G401 (cell line): ENCODE measurements around the gene ALOXE3. TPM values are rescaled to one million over a fixed set of nuclear protein-coding genes. Genes with fewer than 3 reads are reported as not detected.

Experiments used
- DNase-seq: peaks from one replicate; pipeline ENCODE4 v3.0.0-alpha.2; 2015; ENCODE audit warnings: low spot score
- in situ Hi-C: cut with HindIII; loops from 2 replicates; pipeline ENCODE4 v1.10.0; 2016; ENCODE audit warnings: low sequenced_read_pairs, mixed read lengths
- total RNA-seq: library from RNA; depleted of rRNA; stranded (reverse); fragments of >200 nt; shearing (Covaris generic); gene quantifications from 2 replicates; pipeline ENCODE4 v1.2.3, GENCODE V29; 2014

The ALOXE3 gene
- total RNA-seq, 1 experiment from 2014 or later = 0.85 TPM

DNA sequence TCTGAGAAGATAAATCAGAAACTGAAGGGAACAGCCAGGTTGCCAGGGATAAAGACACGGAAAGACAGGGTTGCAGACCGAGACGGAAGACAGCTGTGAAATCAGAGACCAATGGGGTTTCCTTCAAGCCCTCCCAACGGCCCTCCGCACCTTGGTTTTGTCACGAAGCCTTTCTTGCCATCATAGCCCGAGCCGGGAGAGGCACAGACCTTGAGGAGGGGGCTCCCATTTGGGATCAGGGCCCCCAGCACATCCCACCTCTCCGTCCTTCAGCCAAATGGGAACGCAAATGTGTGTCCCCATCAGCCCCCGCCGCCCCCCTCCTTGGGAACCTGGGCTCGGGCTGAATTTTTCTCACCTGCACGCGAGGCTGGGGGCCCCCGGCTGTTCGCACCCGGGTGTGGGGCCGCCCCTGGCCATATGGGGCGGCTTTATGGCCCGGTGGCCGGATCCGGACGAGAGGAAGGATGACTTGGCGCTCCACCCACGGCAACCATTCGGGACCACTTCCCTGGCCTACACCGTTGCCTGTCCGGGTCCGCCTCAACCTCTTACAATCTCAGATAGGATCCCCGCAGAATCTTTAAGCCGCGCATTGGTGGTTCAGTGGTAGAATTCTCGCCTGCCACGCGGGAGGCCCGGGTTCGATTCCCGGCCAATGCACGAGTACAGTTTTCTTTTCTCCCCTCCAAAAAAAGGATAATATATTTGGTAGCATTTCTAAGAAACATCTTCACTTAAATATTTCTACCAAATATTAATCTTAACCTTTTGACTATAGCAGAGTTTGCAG lies 7.0 kb upstream of the ALOXE3 start:
- in situ Hi-C loops = no loop called here

GRCh38 chr17:8124350-8125153 lies 6.2 kb upstream of the ALOXE3 start:
- in situ Hi-C loops = loop anchor here (5.0 kb wide), 1 partner anchor 63 kb away; no protein-coding TSS in a partner anchor
- DNase-seq = peak; percentile 58

More for the DNA sequence above, 7.0 kb upstream of the ALOXE3 start:
- DNase-seq = peak; percentile 89

GRCh38 chr17:8123695-8124349 lies 5.5 kb upstream of the ALOXE3 start, which contains the start of gene HES7:
HES7 (minus strand) TSS chr17:8124106; CDS start chr17:8124084, 22 bp downstream.
- DNase-seq = peak; percentile 60
- in situ Hi-C loops = loop anchor here (5.0 kb wide), 1 partner anchor 63 kb away; no protein-coding TSS in a partner anchor

- in situ Hi-C loops = loop anchor here (5.0 kb wide), 1 partner anchor 64 kb away; no protein-coding TSS in a partner anchor
- peak; percentile 40 for DNase-seq
These were observed 4.8 kb upstream of the ALOXE3 start for GRCh38 chr17:8122924-8123694.

GRCh38 chr17:8122422-8122923 lies 4.2 kb upstream of the ALOXE3 start:
- DNase-seq = peak; percentile 55
- in situ Hi-C loops = loop anchor here (5.0 kb wide), 1 partner anchor 65 kb away; no protein-coding TSS in a partner anchor

GRCh38 chr17:8121681-8122421 lies 3.5 kb upstream of the ALOXE3 start:
- in situ Hi-C loops = loop anchor here (5.0 kb wide), 1 partner anchor 65 kb away; no protein-coding TSS in a partner anchor
- DNase-seq = peak; percentile 58

- no peak for DNase-seq
- in situ Hi-C loops = loop anchor here (5.0 kb wide), 1 partner anchor 66 kb away; no protein-coding TSS in a partner anchor
These were observed 3.0 kb upstream of the ALOXE3 start for GRCh38 chr17:8121407-8121680.

DNA sequence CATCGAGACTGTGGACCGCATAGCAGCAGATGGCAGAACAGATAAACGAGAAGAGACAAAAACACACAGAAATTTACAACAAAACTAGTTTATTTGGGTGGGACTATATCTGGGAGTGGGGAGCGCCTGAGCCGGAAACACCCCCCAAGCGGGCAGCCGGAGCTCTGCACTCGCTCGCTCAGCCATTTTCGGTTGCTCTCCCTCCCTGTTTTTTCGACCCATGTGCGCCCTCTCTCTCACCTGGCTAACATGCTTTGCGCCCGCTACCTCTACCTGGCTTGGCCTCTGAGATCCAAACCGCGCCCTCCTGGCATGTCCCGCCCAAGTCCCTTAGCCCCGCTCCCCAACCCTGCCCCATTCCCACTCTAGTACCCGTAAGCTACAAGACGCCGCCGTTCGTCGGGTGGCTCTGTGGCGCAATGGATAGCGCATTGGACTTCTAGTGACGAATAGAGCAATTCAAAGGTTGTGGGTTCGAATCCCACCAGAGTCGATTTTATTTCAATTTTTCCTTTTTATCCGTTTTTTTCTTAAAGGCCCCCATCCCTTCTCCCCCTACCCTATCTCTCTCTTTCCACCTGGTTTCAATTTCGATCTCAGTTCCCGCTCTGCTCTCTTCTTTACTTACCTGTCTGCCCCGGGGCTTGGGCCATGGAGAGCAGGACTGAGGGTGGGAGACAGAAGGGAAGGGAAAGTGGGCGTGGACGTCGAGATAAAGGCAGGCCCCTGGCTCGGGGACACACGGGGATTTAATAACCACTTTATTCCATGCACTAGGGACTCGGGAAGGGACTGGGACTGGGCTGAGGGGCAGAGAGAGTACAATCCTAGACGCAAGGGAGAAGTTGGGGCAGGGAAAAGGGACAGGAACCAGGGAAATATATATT lies 2.4 kb upstream of the ALOXE3 start:
- peak; percentile 71 for DNase-seq
- in situ Hi-C loops = loop anchor here (5.0 kb wide), 1 partner anchor 67 kb away; no protein-coding TSS in a partner anchor

GRCh38 chr17:8119581-8120519 lies 1.5 kb upstream of the ALOXE3 start:
- in situ Hi-C loops = loop anchor here (5.0 kb wide), 1 partner anchor 67 kb away; no protein-coding TSS in a partner anchor
- peak; percentile 95 for DNase-seq

DNA sequence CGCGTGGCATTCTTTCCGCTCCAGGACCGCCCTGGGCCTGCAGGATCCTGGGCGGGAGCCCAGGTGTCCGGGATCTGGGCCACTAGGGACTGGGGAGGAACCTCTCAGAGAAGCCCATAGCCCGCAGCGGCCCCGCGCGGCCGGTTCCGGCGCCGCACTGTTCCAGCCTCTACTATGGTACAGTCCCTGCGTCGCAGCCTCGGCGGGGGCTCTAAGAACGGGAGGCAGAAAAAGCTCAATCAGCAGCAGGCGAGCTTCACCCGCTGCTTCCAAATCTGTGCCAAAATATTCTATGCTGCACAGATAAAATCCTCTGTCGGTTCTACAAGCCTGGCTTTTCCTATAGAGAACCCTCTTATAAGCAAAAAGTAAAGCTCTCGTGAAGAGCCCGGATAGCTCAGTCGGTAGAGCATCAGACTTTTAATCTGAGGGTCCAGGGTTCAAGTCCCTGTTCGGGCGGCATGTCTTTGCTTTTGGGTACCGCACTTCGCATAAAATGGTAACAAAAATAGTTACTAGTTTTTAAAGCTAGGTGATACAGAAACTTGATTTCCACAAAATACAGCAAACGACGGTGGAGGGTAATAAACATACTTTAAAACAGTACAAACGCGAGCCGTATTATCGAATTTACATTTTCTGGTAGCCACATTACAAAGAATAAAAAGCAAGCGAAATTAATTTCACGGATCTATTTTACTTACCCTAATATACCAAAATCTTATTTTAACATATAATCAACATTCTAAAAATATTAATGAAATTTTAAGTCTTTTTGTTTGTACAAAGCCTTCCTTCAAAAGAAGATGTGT lies 661 bp upstream of the ALOXE3 start:
- in situ Hi-C loops = no loop called here
- peak; percentile 95 for DNase-seq

DNA sequence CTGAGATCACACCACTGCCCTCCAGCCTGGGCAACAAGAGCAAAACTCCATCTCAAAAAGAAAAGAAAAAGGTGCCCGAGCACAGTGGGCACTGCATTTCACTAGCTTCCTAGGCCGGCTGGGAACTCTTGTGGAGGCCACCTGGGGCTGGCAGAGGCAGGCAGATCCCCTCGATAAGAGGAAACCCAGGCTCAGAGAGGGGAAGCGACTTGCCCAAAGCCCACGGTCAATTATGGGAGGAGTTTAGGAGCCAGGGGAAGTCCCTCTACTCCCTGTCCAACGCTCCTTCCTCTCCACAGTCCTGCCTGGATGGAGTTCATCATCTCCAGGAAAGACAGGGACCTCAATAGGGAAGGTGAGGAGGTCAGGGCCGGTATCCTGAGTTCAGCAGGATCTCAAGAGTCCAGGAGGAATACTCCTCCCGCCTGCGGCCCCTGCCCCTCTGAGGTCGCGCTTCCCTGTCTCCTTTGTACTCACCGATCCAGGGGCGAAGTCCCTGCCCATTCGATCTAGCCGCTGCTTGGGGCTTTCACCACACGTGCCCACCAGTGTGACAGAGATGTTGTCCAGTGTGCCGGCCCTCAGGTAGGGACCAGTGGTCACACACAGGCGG lies 841 bp downstream of the ALOXE3 start:
- in situ Hi-C loops = no loop called here
- peak; percentile 51 for DNase-seq

DNA sequence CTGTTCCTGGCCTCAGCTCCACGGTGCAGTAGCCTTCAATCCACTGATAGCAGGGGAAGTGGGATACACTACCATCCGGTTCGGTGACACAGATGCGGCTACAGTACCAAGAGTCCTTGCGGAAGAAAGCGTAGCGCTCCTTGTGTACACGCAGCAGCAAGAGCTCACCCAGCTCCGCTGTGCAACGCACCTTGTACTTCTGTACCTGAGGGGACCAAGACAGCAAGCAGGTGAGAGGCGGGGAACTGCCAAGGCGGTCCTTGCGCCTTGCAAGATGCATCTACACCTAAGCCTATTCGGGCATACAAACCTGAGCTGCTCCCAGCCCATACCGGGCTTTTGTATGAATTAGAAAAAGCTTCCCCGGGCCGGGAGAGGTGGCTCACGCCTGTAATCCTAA lies 1.5 kb downstream of the ALOXE3 start:
- in situ Hi-C loops = no loop called here
- DNase-seq = no peak

GRCh38 chr17:8110907-8111306 lies 7.4 kb downstream of the ALOXE3 start:
- in situ Hi-C loops = no loop called here

GRCh38 chr17:8110456-8110804 lies 7.9 kb downstream of the ALOXE3 start:
- in situ Hi-C loops = no loop called here

More at GRCh38 chr17:8110907-8111306, 7.4 kb downstream of the ALOXE3 start:
- no peak for DNase-seq

More at GRCh38 chr17:8110456-8110804, 7.9 kb downstream of the ALOXE3 start:
- no peak for DNase-seq
